Activated CD4-positive, CD25-positive, alpha-beta regulatory T cell treated with anti-CD3 and anti-CD28 coated beads, Interleukin-2, amount 50 U/mL, for 16 hours (primary cell): Measurements from ENCODE around the gene BRME1.
"Not testable (repeated sequence)": the region's sequence is repeated elsewhere in the genome, so short reads cannot be mapped to it uniquely, and the experiment has no call there.

Source experiments
- DNase-seq: peaks from one replicate; pipeline ENCODE4 v3.0.0-alpha.2; 2020; ENCODE audit warnings: low read depth, low spot score

BRME1 gene

GRCh38 chr19:13865571-13866462 is 40.1 kb downstream of the BRME1 start:
- DNase-seq: no peak

GRCh38 chr19:13864667-13865570 is 41.0 kb downstream of the BRME1 start:
- no peak for DNase-seq

- DNase-seq: no peak
These were observed 41.8 kb downstream of the BRME1 start for GRCh38 chr19:13864046-13864666.

GRCh38 chr19:13861714-13862531 is 44.0 kb downstream of the BRME1 start:
- peak; percentile 81 for DNase-seq

- no peak for DNase-seq
These were observed 44.6 kb downstream of the BRME1 start for GRCh38 chr19:13861392-13861713.

- DNase-seq: no peak
These were observed 45.1 kb downstream of the BRME1 start for GRCh38 chr19:13860679-13861391.

GRCh38 chr19:13859361-13859880 is 46.5 kb downstream of the BRME1 start:
- DNase-seq: no peak

GRCh38 chr19:13856497-13856896 is 49.4 kb downstream of the BRME1 start:
- no peak for DNase-seq

- DNase-seq: not testable (repeated sequence)
These were observed 53.7 kb downstream of the BRME1 start for GRCh38 chr19:13852171-13852707.

- DNase-seq: not testable (repeated sequence)
These were observed 54.2 kb downstream of the BRME1 start for GRCh38 chr19:13851734-13852114.

- DNase-seq: no peak
These were observed 54.8 kb downstream of the BRME1 start for GRCh38 chr19:13850910-13851733.

- DNase-seq: no peak
These were observed 55.7 kb downstream of the BRME1 start for GRCh38 chr19:13849991-13850909.

- no peak for DNase-seq
These were observed 56.9 kb downstream of the BRME1 start for GRCh38 chr19:13848798-13849676.

- no peak for DNase-seq
These were observed 57.6 kb downstream of the BRME1 start for GRCh38 chr19:13848340-13848677.

GRCh38 chr19:13847407-13848339 is 58.2 kb downstream of the BRME1 start:
- peak; percentile 50 for DNase-seq
